Neural progenitor cell (in vitro differentiated cells): ENCODE measurements around the gene STK38L. TPM values are rescaled to one million over a fixed set of nuclear protein-coding genes. Genes with fewer than 3 reads are reported as not detected.

Experiments
- DNase-seq: peaks from one replicate; pipeline ENCODE4 v3.0.0-alpha.2; 2016; ENCODE audit warnings: low spot score
- H2AFZ ChIP-seq: fragments of 200-600 bp; sonication (generic); replicated peaks from 2 replicates; pipeline ENCODE4 v1.6.1; 2016; ENCODE audit warnings: antibody characterized with exemption
- H3F3A ChIP-seq: fragments of 200-600 bp; sonication (generic); 2 replicates; pipeline ENCODE4 v1.6.1; 2016; ENCODE audit warnings: antibody characterized with exemption, low read depth
- H3K27ac ChIP-seq: fragments of 200-600 bp; sonication (generic); 2 replicates; pipeline ENCODE4 v1.5.1; 2016; ENCODE audit warnings: mild to moderate bottlenecking
- H3K27me3 ChIP-seq: fragments of 200-600 bp; sonication (generic); 2 replicates; pipeline ENCODE4 v1.6.1; 2016; ENCODE audit warnings: mild to moderate bottlenecking, moderate library complexity
- H3K36me3 ChIP-seq: fragments of 200-600 bp; sonication (generic); 2 replicates; pipeline ENCODE4 v1.5.1; 2016
- H3K4me1 ChIP-seq: fragments of 200-600 bp; sonication (generic); 2 replicates; pipeline ENCODE4 v1.6.1; 2016; ENCODE audit warnings: mixed run types
- H3K4me2 ChIP-seq: fragments of 200-600 bp; sonication (generic); 2 replicates; pipeline ENCODE4 v1.6.1; 2016
- H3K4me3 ChIP-seq: fragments of 200-600 bp; sonication (generic); 2 replicates; pipeline ENCODE4 v1.5.1; 2016
- H3K79me2 ChIP-seq: fragments of 200-600 bp; sonication (generic); 2 replicates; pipeline ENCODE4 v1.6.1; 2016; ENCODE audit warnings: low read depth
- H3K9ac ChIP-seq: fragments of 200-600 bp; sonication (generic); 2 replicates; pipeline ENCODE4 v1.6.1; 2016
- H3K9me3 ChIP-seq: fragments of 200-600 bp; sonication (generic); 2 replicates; pipeline ENCODE4 v1.5.1; 2016; ENCODE audit warnings: low read depth
- H4K20me1 ChIP-seq: fragments of 200-600 bp; sonication (generic); 2 replicates; pipeline ENCODE4 v1.6.1; 2016; ENCODE audit warnings: low read depth
- H3K27ac Mint-ChIP-seq: 3 replicates; pipeline ENCODE4 v1.8.0; 2021; ENCODE audit warnings: mixed read lengths
- H3K27me3 Mint-ChIP-seq: 2 replicates; pipeline ENCODE4 v1.8.0; 2022; ENCODE audit warnings: low read depth, mild to moderate bottlenecking, inconsistent platforms, moderate library complexity, mixed read lengths; ENCODE audit not compliant: insufficient read depth
- H3K36me3 Mint-ChIP-seq: 3 replicates; pipeline ENCODE4 v1.8.0; 2021; ENCODE audit warnings: mixed read lengths
- H3K4me1 Mint-ChIP-seq: 3 replicates; pipeline ENCODE4 v1.8.0; 2021; ENCODE audit warnings: mixed read lengths
- H3K4me3 Mint-ChIP-seq: 3 replicates; pipeline ENCODE4 v1.8.0; 2021; ENCODE audit warnings: mild to moderate bottlenecking, moderate library complexity, mixed read lengths
- H3K9me3 Mint-ChIP-seq: 3 replicates; pipeline ENCODE4 v1.8.0; 2020; ENCODE audit warnings: mixed read lengths
- CTCF ChIP-seq: fragments of 200-600 bp; sonication (generic); IDR thresholded peaks from 2 replicates; pipeline ENCODE4 v1.5.1; 2017; ENCODE audit warnings: antibody characterized with exemption, mild to moderate bottlenecking
- EZH2 ChIP-seq: fragments of 200-600 bp; sonication (generic); IDR thresholded peaks from 2 replicates; pipeline ENCODE4 v1.6.1; 2017; ENCODE audit warnings: antibody characterized with exemption, mild to moderate bottlenecking, moderate library complexity
- EZH2phosphoT487 ChIP-seq: fragments of 200-600 bp; sonication (generic); IDR thresholded peaks from 2 replicates; pipeline ENCODE4 v1.6.1; 2017; ENCODE audit warnings: antibody characterized with exemption
- total RNA-seq: library from RNA; depleted of rRNA; stranded (reverse); fragments of >200 nt; gene quantifications from 2 replicates; pipeline ENCODE4 v1.2.3, GENCODE V29; 2015; ENCODE audit warnings: low replicate concordance

The STK38L gene
- total RNA-seq, result 40.4 and 62.6 TPM in 2 replicates

DNA sequence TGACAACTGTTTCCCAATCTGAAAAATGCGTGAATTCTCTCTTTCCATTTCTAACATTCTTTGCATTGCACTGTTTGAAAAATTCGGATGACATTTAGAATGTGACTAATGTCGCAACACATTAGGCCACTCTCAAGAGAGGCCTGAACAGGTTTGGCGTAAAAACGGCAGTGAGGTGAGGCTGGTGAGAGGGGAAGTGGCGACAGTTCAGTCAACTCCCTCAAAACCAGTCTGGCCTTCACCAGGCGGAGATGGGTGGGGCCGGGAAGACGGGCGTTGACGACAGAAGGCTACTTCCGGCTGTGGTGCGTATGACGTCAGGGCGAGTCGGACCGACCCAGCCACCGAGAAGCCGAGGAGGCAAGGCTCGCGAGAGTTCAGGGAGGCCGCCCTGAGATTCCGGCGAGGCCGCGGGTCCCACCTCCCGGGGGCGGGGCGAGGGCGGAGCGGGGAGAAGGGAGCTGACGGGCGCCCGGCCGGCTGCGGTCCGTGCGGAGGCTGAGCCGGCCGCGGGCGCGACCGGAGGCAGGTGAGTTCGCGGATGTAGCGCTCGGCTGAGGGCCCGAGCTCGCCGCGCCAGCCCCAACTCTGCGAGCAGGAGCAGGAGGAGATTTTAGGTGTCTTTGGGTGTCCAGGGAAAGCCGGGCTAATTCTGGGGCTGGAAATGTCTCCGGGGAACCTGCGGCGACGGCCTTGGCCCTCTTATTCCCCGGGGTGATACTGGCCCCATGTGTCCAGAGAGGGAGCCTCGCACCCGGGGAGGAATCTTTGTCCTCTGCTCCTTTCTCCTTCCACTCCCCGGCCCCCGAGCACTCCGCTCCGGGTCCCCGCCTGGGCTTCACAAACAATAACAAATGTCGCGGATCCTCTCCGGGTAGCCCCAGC lies at the start of gene STK38L:
Gene STK38L, plus strand, starts transcription at position 483 of the 885 bp plus-strand sequence. CDS start 53,435 bp downstream, outside the sequence.
- H3K9me3 Mint-ChIP-seq, result no peaks in the 10 kb centered on the region
- peaks cover 21% of the 10 kb centered on the region for H3K4me1 ChIP-seq
- TF ChIP-seq CTCF (peak; percentile 22), EZH2phosphoT487 (no peak)
- no peaks in the 10 kb centered on the region for H3K9me3 ChIP-seq
- H3K4me3 ChIP-seq, result peak within 1 kb of the TSS; percentile 71
- H3K79me2 ChIP-seq, result peaks cover 46% of the 10 kb centered on the region
- H4K20me1 ChIP-seq, result peaks cover 26% of the 10 kb centered on the region
- peaks cover 6% of the 10 kb centered on the region for H3K36me3 Mint-ChIP-seq
- peak within 1 kb of the TSS; percentile 85 for H2AFZ ChIP-seq
- peak; percentile 96 for DNase-seq
- peak within 1 kb of the TSS; percentile 97 for H3K27ac Mint-ChIP-seq
- H3K4me3 Mint-ChIP-seq, result peak within 1 kb of the TSS; percentile 100
- peak within 1 kb of the TSS; percentile 71 for H3K9ac ChIP-seq
- no peak within 1 kb of the TSS for H3K27ac ChIP-seq
- H3K27me3 ChIP-seq, result no peaks in the 10 kb centered on the region
- peaks cover 20% of the 10 kb centered on the region for H3K4me1 Mint-ChIP-seq
- peaks cover 4% of the 10 kb centered on the region for H3K27me3 Mint-ChIP-seq
- peaks cover 16% of the 10 kb centered on the region for H3F3A ChIP-seq
- peak within 1 kb of the TSS; percentile 98 for H3K4me2 ChIP-seq
- no peaks in the 10 kb centered on the region for H3K36me3 ChIP-seq

DNA sequence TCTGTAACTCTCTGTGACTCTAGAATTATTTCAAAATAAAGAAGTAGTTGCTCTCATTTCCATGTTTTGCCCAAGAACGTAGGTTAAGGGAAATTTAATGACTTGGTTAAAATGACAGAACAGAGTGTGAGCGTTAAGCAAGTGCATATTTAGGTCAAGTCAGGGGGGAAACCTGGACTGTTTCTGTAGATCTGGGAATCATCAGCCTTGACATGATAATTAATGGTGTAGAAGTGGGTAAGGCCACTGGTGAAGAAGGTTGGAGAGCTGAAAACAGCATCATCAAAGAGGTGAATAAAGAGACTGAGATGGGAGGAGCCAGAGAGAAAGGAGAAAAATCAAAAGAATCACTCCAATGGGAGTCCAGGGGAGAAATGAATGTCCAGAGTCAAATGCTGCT lies 49.4 kb upstream of the STK38L start:
- H3K27ac ChIP-seq, result no peak overlapping the region
- no peaks in the 10 kb centered on the region for H3F3A ChIP-seq

GRCh38 chr12:27198036-27198435 lies 46.0 kb upstream of the STK38L start:
- Histone ChIP-seq H3K4me2 (no peak overlapping the region), H3K79me2 (no peaks in the 10 kb centered on the region), H2AFZ (no peak overlapping the region), H3K36me3 (no peaks in the 10 kb centered on the region), H3K4me3 (no peak overlapping the region), H3K27ac (no peak overlapping the region), H3K4me1 (no peaks in the 10 kb centered on the region), H3K9me3 (no peaks in the 10 kb centered on the region), H3K27me3 (no peaks in the 10 kb centered on the region), H3F3A (no peaks in the 10 kb centered on the region), H3K9ac (no peak overlapping the region), H4K20me1 (no peaks in the 10 kb centered on the region)
- H3K27ac Mint-ChIP-seq, result no peak overlapping the region
- H3K36me3 Mint-ChIP-seq, result no peaks in the 10 kb centered on the region
- no peaks in the 10 kb centered on the region for H3K4me1 Mint-ChIP-seq
- H3K4me3 Mint-ChIP-seq, result no peak overlapping the region
- no peaks in the 10 kb centered on the region for H3K9me3 Mint-ChIP-seq
- DNase-seq, result no peak
- TF ChIP-seq EZH2phosphoT487 (no peak), CTCF (no peak), EZH2 (no peak)
- peaks cover 2% of the 10 kb centered on the region for H3K27me3 Mint-ChIP-seq

More for the DNA sequence above, 49.4 kb upstream of the STK38L start:
- no peaks in the 10 kb centered on the region for H3K36me3 Mint-ChIP-seq
- no peak overlapping the region for H3K4me3 Mint-ChIP-seq
- no peaks in the 10 kb centered on the region for H3K36me3 ChIP-seq
- TF ChIP-seq EZH2phosphoT487 (no peak), CTCF (no peak), EZH2 (no peak)
- H3K27me3 Mint-ChIP-seq, result no peaks in the 10 kb centered on the region
- no peak overlapping the region for H3K4me2 ChIP-seq
- H3K9ac ChIP-seq, result no peak overlapping the region
- no peak for DNase-seq
- no peak overlapping the region for H2AFZ ChIP-seq
- no peaks in the 10 kb centered on the region for H3K79me2 ChIP-seq
- H3K4me3 ChIP-seq, result no peak overlapping the region
- no peaks in the 10 kb centered on the region for H3K27me3 ChIP-seq
- H4K20me1 ChIP-seq, result no peaks in the 10 kb centered on the region
- H3K9me3 ChIP-seq, result no peaks in the 10 kb centered on the region
- H3K4me1 Mint-ChIP-seq, result no peaks in the 10 kb centered on the region
- H3K4me1 ChIP-seq, result no peaks in the 10 kb centered on the region
- no peaks in the 10 kb centered on the region for H3K9me3 Mint-ChIP-seq
- no peak overlapping the region for H3K27ac Mint-ChIP-seq
